GM18858 (cell line): ENCODE results near the gene PBRM1.
"Not testable (repeated sequence)": the region's sequence is repeated elsewhere in the genome, so short reads cannot be mapped to it uniquely, and the experiment has no call there.

Experiments used
- ATAC-seq: cut with Tn5 transposase; IDR thresholded peaks from one replicate; pipeline ENCODE4 v1.9.1; 2021; ENCODE audit not compliant: unreplicated experiment

Gene PBRM1

DNA sequence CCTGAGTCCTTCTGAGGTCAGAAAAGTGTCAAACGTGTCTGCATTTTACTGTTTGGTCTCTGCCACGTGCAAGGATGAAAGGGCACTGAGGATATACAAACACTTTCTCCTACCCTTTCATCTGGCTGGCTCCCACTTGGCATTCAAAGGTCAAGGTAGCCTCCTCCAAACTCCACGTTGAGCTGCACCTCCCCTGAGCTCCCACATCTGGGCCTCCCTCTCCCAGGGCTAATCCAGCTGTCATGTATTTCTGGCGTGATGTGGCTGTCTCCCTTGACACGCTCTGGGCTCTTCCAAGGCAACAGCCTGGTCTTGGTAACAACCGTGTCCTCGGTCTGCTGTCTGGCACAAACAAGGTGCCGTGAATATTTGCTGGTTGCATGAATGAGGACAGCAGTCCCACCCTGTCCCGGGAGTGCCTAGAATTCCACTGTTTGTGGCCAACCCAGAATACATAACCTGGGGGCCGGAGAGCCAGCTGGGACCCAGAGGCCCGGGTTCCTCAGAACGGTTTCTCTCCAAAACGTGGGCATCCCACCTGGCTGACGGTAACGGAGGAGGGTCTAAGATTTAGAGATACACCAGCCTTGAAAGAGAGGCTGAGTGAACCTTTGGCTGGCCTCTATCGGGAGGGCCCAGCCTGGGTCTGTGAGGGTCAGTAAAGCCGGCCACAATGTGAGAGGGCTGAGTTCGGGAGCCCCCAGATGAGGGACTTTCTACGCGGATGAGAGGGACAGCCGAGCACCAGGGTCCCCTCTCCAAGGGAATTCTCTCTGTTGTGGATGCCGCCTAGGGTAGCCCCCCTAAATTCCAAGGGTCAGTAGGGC, 19.1 kb upstream of the PBRM1 start:
- ATAC-seq = no peak

DNA sequence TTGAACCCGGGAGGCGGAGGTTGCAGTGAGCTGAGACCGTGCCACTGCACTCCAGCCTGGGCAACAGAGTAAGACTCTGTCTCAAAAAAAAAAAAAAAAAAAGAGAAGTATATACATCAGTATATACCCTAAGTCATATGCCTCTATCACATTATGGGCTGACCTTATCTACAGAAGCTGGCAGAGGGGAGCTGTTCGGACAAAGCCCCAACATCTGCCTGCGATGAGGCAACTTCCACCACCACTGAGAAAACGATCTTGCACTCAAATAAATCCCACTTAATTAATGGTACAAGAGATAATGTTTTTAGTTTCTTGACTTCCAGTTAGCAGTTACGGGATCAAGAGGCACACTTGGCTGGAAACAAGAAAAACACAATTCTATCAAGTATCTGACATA, 17.6 kb upstream of the PBRM1 start:
- no peak for ATAC-seq

DNA sequence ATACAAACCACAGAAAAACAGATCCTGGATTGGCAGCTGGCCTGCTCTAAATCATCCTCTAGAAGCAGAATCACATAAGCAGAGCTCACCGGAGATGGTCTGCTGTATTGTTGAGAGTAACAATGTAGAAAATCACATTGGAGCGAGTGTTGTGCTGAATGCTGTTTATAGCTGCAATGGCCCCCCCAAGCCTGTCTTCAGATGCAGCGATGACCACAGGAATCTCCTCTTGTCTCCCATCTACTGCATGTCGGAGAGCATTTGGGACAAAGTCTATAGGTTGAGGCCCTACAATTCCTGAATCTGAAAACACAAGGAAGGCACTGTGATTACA, 11.9 kb upstream of the PBRM1 start:
- no peak for ATAC-seq

DNA sequence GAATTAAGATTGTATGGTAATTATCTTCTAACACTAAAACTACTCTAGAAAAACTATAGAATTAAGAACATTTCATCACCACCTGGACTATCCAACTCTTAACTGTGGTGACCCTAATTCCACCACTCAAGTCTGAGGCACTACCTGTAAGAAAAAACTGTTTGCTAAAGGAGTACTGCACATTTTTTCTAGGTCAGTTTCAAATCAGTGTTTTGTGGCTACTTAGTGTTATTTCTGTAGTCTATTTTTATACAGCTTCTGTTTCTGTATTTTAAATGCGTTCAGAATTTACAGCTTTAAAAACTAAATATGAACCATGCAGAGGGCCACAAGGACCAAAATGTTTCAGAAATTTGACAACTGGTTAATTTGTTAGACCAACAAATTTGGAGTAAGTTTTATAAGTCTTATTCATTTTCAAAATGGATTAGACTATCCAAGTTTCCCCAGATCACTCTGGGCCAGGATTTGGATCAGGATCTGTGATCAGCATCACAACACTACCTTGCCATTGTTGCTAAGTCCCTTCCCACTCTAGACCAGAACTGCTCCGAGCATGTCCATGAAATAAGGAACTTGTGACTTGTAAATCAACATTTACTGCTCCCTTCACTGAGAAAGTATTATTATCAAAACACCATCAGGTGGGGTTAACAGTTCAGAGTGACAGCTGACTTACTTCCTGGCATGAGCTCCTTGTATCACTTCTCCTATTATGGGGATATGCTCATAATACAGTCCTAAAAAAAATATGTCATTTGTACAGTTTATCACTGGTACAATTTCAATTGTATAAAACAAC, 11.3 kb upstream of the PBRM1 start:
- ATAC-seq = no peak

DNA sequence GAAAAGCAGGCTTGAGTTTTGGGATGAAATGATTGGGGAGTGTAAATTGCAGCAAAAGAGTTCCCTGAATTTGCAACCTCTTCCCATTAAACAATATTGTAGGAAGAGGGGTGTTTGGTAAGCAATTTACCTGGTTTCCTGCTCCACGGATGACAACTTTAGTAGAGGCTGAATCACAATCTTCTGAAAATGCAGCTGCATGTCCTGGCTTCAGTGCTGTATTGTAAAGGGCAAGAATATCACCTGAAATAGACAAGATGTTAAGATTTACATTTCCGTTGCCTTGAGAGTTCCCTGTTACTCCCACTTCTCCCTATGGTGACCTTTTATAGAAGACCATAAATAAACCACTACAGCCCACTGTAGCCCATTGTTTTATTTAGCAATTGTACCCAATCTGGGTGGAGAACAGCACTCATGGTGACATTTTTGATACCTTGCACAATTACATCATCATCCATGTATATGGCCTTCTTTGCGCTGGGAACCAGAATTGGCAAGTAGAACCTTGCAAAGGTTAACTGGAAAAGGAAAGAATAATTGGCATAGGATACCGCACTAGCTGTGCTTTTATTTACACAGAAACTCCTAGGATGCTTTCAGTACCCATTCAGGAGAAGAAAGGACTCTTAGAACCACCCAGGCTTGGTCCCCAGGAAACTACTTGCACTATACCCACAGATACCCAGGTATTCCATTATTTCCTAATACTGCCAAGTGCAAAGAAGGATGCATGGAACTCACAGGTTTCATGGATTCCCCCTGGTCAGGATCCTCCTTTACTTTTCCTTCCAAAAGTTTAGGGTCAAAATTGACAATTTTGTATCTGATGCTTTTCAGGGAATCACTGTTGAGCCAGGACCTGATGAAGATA, 10.3 kb upstream of the PBRM1 start:
- ATAC-seq = no peak

DNA sequence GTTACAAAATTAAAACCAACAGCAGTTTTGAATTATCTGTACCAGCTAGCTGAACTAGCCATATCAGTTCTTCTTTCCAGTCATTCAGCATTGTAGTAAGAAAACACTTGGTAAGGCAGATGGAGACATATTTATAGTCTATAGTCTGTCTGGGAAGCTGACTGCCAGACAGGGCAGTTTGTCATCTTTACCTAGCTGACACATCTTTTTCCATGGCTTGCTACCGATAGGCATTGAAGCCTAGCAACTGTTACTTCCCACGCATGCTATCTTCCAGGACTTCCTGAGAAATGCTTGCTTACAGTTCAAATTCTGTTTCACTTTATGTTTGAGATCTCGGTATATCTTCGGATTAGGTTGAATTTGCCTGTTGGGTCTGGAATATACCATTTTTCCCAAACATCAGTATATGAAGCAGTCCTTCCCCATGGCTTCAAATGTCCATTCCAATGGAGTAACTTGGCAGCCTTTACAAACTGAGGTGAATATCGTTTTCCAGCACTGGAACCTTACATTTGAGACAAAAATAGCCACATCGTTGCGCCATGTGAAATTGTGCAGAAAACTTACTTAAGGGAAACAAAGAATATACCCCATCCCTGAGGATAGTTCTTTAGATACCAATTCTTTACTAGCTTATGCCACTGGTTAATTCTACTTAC, 8.9 kb upstream of the PBRM1 start:
- ATAC-seq = no peak

DNA sequence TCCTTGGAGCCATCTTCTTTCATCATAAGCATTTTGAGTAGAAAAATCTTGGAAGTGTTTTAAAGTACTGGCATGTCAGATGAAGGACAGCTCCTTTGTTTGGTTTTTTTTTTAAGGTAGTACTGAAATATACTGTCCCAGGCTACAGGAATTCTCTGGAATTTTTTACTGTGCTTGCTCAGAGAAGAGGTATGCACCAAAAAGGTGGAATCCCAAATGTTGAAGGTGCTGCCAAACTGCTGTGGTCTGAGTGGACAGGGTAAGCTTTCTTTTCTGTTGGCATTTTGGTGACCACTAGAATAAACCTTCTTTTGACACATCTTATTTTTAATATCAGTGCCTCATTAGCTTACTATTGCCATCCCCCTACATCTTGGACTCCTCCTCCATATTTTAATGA, 7.4 kb upstream of the PBRM1 start:
- ATAC-seq = no peak

DNA sequence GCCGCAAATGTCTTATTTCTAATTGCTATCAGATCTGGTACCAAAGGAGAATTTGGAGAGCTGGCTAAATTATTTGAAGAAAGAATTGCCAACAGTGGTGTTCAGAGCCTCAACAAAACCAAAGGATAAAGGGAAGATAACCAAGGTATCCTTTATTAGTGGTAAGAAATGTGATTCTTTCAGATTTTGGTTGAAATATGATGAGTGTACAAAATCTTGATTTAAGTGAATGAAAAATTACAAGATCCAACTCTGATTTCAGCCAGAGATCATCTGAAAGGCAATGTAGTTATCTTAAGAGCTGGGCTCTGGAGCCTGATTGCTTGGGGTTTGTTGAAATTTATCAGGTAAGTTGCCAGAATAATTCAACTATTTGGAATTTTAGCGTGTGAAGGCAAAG, 4.8 kb upstream of the PBRM1 start:
- ATAC-seq = no peak

DNA sequence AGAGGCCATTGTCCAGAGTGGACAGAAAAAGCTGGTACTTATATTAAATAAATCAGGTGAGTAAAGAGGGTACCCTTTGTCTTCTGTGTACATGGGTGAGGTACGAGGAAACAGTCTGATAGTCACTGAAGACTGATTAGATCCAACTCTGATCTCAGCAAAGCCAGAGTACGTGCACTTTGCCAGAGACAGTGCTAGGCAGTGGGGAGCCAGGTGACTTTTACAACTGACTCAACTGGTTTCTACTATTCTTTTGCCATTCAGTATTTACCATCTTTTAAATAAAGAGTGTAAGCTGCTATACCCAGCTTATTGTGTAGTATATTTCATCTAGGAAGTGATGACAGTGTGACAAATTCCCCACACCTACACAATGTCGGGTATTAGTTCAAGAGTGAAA, 3.4 kb upstream of the PBRM1 start:
- ATAC-seq = no peak

DNA sequence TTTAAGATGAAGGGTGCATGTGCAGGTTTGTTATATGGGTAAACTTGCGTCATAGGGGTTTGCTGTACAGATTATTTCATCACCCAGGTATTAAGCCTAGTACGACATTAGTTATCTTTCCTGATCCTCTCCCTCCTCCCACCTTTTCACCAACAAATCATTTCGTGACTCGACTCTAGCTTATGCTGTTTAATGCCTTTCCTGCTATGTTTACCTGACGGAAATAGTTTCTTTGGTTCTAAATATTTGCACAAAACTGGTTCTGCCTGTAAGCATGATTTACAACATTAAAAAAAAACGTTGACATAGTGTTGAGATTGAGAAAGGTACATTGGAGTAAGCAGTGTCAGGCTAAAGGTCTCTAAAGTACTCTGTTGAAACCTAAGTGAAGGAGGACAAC, 2.6 kb upstream of the PBRM1 start:
- no peak for ATAC-seq

DNA sequence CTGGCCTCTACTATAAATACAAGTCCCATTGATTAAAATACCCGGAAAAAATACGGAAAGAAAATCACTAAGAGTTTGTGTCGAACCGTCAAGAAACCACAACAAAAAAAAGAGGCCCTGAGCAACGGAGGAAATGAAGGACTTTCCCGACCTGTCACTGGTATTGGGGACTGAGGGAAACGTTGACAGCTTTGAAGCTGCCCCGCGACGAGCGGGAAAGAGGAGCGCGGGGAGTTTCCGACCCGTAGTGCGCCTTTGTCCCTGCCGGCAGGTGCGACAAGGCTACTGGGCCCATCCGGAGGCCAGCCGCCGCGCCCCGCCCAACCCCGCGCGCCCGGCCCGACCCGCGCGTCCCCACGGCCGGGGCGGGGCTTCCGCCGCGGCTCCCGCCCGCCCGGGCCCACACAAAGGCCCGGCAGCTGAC, 416 bp downstream of the PBRM1 start:
- peak; percentile 44 for ATAC-seq

DNA sequence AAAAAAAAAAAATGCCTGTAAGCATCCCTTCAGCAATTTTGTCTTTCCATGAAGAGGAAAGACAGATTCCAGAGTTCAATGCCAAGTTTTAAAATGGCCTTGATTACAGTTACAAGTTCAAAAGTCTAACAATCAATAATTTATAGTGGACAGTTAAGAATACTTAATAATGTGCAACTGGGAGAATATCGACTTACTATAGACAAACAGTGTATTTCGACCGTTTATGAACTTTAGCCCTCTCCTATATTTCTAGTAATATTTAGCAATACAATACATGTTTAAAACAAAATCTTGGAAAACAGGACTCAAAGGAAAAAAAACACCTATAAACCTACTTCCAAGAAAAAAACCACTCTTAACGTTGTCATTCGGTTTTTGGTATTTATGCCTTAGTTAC, 1.5 kb downstream of the PBRM1 start:
- no peak for ATAC-seq

DNA sequence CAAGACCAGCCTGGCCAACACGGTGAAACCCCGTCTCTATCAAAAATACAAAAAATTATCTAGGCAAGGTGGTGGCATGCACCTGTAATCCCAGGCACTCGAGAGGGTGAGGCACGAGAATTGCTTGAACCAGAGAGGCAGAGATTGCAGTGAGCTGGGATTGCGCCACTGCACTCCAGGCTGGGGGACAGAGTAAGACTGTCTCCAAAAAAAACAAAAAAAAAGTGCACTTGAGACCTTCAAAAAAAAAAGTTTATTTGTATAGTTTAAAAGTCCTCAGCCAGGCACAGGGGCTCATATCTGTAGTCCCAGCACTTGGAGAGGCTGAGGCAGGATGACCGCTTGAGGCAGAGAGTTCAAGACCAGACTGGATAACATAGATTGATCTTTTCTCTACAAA, 2.1 kb downstream of the PBRM1 start:
- no peak for ATAC-seq

DNA sequence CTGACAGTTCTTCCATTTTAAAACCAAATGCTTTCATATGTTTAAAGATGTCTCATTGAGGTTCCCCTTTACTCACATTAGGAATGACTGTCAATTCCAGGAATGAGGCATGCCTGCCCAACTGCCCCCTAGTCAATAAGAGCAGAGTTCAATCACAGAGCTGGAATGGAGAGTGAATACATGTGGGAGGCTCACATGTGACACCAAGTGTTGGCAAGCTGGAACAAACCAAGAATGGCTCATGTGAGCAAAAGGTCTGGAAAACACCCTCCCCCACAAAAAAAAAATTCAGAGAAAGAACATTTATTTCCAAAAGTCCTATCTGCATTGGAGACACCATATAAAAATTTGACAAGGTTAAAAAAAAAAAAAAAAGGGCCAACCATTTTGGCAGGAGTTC, 3.7 kb downstream of the PBRM1 start:
- ATAC-seq = no peak

DNA sequence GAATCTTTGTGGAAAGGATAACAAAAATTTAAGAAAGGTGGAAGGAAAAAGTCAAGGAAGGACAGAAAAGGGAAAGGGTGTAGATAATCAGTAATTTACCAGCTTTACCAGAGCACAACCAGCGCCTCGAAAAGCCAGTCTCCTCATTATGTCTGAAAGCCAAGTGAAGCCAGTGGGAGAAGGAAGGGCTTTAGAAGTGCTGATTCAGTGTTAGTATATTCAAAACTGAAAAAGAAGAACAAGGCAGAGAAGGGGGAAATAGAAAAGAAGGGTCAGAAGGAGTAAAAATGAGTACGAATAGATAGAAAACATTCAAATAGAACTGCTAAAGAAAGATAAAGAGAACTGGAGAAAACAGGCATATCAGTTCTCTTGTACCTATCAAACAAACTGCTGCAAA, 4.1 kb downstream of the PBRM1 start:
- no peak for ATAC-seq

DNA sequence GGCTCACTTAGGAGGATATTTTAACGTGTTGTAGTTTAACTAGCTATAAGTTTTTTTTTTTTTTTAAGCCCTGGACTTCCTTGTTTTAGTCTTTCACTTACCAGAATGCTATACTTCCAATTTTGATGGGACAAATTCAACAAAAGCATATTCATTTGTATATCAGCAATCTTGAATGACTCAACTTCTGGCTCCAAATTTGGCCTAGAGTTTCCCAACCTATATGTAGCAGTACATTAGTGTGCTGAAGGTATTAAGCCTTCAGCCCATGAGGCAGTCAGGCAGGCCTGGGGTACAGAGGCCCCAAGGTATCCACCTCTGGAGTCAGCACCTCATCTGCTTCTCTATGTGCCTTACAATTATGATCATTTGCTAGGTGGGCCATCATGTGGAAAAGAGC, 5.9 kb downstream of the PBRM1 start:
- ATAC-seq = no peak

DNA sequence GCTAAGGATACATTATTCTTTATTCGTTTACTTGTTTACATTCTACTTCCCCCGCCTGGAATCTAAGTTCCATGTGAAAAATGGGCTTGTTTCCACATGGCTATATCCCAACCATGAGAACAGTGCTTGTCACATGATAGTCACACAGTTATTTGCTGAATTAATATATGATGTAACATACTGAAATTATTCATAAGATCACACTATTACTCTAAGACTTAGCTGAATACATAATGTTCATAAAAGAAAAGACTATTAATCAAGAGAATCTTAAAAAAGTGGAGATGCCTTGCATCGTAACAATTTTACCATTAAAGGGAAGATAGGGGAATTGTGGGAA, 6.5 kb downstream of the PBRM1 start:
- no peak for ATAC-seq

DNA sequence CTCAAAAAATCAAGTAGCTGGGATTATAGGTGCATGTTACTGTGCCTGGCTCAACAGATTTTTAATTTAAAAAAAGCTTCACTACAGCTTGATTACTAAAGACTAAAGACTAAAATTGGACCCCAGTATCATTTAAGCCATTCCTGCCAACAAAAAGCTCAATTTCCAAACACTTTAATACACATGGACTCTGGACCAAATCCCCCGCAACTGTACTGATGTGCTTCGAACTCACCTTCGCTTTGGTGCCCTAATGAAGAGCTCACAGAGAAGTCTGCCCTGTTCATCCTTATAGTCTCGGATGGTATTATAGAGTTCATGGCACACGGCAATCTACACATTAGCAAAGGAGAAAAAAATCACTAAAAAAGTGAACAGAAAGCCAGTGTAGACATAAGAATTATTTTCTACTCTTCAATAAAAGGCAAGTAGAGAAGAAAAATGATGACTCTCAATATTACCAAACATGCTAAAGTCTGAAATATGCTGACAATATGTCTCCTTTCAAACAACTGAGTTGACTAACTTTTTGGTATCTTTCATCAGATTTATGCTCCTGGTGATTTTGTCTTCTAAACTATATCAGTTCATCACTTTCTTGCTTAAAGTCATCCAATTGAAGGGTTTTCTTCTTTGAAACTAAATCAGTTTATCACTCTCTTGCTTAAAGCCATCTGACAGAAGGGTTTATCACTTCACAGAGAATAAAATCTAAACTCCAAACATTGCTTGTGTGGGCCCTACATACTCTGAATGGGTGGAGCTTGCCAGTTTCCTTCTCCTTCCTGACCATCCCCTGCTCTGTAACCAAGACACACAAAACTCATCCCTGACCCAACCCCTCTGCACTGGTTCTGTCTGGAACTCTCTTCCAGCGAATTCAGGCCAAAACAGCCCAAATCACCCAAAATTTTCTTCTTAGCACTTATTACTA, 7.2 kb downstream of the PBRM1 start:
- ATAC-seq = no peak

DNA sequence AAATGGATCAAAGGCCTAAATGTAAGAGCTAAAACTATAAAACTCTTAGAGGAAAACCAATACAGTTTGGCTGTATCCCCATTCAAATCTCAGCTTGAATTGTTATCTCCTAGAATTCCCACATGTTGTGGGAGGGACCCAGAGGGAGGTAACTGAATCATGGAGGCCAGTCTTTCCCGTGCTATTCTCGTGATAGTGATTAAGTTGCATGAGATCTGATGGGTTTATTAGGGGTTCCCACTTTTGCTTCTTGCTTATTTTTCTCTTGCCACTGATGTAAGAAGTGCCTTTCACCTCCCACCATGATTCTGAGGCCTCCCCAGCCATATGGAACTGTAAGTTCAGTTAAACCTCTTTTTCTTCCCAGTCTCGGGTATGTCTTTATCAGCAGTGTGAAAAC, 9.5 kb downstream of the PBRM1 start:
- not testable (repeated sequence) for ATAC-seq

DNA sequence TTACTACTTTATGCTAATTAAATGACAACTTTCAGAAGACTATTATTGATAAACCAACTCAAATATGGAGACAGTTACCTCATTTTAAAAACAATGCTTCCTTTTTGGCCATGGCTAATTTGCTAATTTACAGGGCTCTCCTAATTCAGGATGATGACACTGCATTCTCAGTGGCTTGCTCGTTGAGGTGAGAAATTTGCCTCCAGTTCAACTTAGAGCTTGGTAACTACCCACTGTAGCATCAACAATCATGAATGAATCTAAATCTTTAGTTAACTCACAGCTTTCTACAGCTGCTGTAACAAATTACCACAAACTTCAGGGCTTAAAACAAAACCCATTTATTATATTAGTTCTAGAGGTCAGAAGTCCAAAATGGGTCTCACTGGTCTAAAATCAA, 14.0 kb downstream of the PBRM1 start:
- no peak for ATAC-seq
